Fibroblast of the aortic adventitia (primary cell): ENCODE measurements around the gene RILPL2. TPM values are rescaled to one million over a fixed set of nuclear protein-coding genes. Genes with fewer than 3 reads are reported as not detected.
"Not testable (repeated sequence)": the region's sequence is repeated elsewhere in the genome, so short reads cannot be mapped to it uniquely, and the experiment has no call there.

Experiments used
- DNase-seq: peaks from one replicate; pipeline ENCODE4 v3.0.0-alpha.2; 2010; ENCODE audit warnings: low read depth
- H3K4me3 ChIP-seq: 2 replicates; pipeline ENCODE4 v1.5.1; 2011; ENCODE audit warnings: low read depth, mild to moderate bottlenecking, control low read depth, low read length, moderate library complexity
- total RNA-seq: library from RNA; depleted of rRNA; stranded (reverse); fragments of >200 nt; gene quantifications from 2 replicates; pipeline ENCODE4 v1.2.3, GENCODE V29; 2012; ENCODE audit warnings: low replicate concordance
- TF ChIP-seq, protein P1 (sequence below): IDR thresholded peaks from 2 replicates; pipeline ENCODE4 v1.5.1; 2011; ENCODE audit warnings: mild to moderate bottlenecking, low read length, control low read depth, inconsistent platforms; ENCODE audit not compliant: insufficient read depth

The RILPL2 gene
- total RNA-seq, 1 donor: 3.6 TPM

DNA sequence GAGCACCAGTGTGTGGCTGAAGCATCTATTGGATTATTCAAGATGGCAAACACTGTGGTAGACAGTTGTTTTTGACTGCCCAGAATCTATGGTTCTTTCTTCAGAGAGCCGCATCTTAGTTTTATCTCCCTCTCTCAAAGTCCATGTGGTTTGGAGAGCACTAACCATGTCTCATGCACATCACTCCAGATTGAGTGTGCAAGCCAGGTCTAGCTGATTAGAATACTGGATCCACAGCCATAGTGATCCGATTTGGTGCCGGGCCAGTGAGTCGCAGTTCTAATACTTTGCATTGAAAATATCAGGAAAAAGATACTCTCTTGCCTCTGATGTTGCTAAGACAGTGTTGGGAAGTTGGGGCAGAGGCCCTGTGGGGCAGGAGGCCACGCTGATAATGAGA lies 67.3 kb downstream of the RILPL2 start:
- TF ChIP-seq, protein P1, sequence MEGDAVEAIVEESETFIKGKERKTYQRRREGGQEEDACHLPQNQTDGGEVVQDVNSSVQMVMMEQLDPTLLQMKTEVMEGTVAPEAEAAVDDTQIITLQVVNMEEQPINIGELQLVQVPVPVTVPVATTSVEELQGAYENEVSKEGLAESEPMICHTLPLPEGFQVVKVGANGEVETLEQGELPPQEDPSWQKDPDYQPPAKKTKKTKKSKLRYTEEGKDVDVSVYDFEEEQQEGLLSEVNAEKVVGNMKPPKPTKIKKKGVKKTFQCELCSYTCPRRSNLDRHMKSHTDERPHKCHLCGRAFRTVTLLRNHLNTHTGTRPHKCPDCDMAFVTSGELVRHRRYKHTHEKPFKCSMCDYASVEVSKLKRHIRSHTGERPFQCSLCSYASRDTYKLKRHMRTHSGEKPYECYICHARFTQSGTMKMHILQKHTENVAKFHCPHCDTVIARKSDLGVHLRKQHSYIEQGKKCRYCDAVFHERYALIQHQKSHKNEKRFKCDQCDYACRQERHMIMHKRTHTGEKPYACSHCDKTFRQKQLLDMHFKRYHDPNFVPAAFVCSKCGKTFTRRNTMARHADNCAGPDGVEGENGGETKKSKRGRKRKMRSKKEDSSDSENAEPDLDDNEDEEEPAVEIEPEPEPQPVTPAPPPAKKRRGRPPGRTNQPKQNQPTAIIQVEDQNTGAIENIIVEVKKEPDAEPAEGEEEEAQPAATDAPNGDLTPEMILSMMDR: no peak
- no peak overlapping the region for H3K4me3 ChIP-seq
- no peak for DNase-seq

DNA sequence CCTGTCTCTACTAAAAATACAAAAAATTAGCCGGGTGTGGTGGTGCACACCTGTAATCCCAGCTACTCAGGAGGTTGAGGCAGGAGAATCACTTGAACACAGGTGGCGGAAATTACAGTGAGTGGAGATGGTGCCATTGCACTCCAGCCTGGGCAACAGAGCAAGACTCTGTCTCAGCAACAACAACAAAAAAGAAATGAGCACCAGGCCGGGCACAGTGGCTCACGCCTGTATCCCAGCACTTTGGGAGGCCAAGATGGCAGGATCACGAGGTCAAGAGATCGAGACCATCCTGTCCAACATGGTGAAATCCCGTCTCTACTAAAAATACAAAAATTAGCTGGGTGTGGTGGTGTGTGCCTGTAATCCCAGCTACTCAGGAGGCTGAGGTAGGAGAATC lies 68.1 kb downstream of the RILPL2 start:
- H3K4me3 ChIP-seq, DNase-seq: not testable (repeated sequence)

DNA sequence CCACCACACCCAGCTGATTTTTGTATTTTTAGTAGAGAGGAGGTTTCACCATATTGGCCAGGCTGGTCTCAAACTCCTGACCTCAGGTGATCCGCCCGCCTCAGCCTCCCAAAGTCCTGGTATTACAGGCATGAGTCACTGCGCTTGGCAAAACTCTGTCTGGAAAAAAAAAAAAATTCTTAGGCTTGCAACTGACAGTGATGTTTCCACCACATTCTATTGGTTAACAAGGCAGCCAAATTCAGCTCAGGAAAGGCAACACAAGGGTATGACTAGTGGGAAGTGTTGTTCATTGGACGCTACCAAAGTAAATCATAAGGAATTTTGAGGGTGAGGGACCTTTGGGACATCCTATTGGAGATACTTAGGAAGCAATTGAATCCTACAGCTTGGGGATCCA lies 69.0 kb downstream of the RILPL2 start:
- TF ChIP-seq, protein P1: no peak
- H3K4me3 ChIP-seq: no peak overlapping the region
- DNase-seq: peak; percentile 17

Other genes with a start within 250 kb of the RILPL2 start
- 27.4 and 68.9 TPM in 2 replicates for gene MPHOSPH9, start 203.5 kb downstream of the RILPL2 start, total RNA-seq
- gene MTRFR, start 203.2 kb downstream of the RILPL2 start, total RNA-seq: 12.8 and 17.5 TPM in 2 replicates
- 85.5 and 356 TPM in 2 replicates for gene CDK2AP1, start 164.8 kb downstream of the RILPL2 start, total RNA-seq
- 38.6 and 70.6 TPM in 2 replicates for gene SBNO1, start 71.8 kb downstream of the RILPL2 start, total RNA-seq
- 46.5 and 63.1 TPM in 2 replicates for gene KMT5A, start 52.6 kb downstream of the RILPL2 start, total RNA-seq
- gene SNRNP35, start 21.5 kb upstream of the RILPL2 start, total RNA-seq: 15.7 and 37.7 TPM in 2 replicates
- gene RILPL1, start 97.0 kb upstream of the RILPL2 start, total RNA-seq: 14.2 and 19.6 TPM in 2 replicates
- gene TMED2, start 147.9 kb upstream of the RILPL2 start, total RNA-seq: 73.8 and 449 TPM in 2 replicates
- gene DDX55, start 165.4 kb upstream of the RILPL2 start, total RNA-seq: 23.2 and 27.6 TPM in 2 replicates
- gene EIF2B1, start 197.0 kb upstream of the RILPL2 start, total RNA-seq: 22.6 and 35.6 TPM in 2 replicates
- 41.9 and 61.0 TPM in 2 replicates for gene GTF2H3, start 197.1 kb upstream of the RILPL2 start, total RNA-seq
- 11.1 and 18.5 TPM in 2 replicates for gene TCTN2, start 234.4 kb upstream of the RILPL2 start, total RNA-seq